HepG2 (cell line): ENCODE measurements around the gene ARFIP2. TPM values are rescaled to one million over a fixed set of nuclear protein-coding genes. Genes with fewer than 3 reads are reported as not detected.

Experiments
- ATAC-seq: fragments of 200-7000 bp; cut with Tn5 transposase; 3 replicates; pipeline ENCODE4 v1.9.1; 2020; ENCODE audit warnings: mild to moderate bottlenecking, moderate library complexity
- BruUV-seq: library from RNA; stranded (reverse); fragments of 400-500 nt; replicated peaks from 2 replicates; lab custom pipeline; 2021; lab: Mats Ljungman, UMichigan
- CTCF ChIA-PET: fragments of 300-600 bp; formaldehyde crosslinking; extraction: SDS; loops from one replicate; lab custom pipeline; 2021; ENCODE audit warnings: low total read pairs, inconsistent platforms, low intra/inter-chr PET ratio; lab: Yijun Ruan, JAX
- POLR2A ChIA-PET: fragments of 350-600 bp; sonication (Branson Sonifier 250); formaldehyde crosslinking; loops from one replicate; lab custom pipeline; 2020; ENCODE audit warnings: antibody characterized with exemption, inconsistent platforms; lab: Yijun Ruan, JAX
- DNase-seq: peaks from one replicate; pipeline ENCODE4 v3.0.0-alpha.2; 2015; ENCODE audit warnings: low spot score
- FAIRE-seq: peaks from 3 replicates; lab custom pipeline; 2011; peaks lifted over from hg19 to GRCh38; lab: Jason Lieb, UNC
- H2AFZ ChIP-seq: one replicate; pipeline ENCODE4 v1.6.1; 2011; ENCODE audit warnings: low read length, inconsistent platforms
- H3K27ac ChIP-seq: fragments of 300-600 bp; 3 replicates; pipeline ENCODE4 v1.8.0; 2011; ENCODE audit warnings: mixed run types, mild to moderate bottlenecking, mixed read lengths, low read length, inconsistent platforms; ENCODE audit not compliant: insufficient read depth; ENCODE audit errors: extremely low read length
- H3K27me3 ChIP-seq, 2 experiments: fragments of 200-600 bp in 1 of 2; 2 replicates in 1 of 2; 3 replicates in 1 of 2; pipeline versions ENCODE4 v1.6.0 to v1.8.0; 2011; ENCODE audit warnings: low read length in 2 of 2, mild to moderate bottlenecking in 2 of 2, moderate library complexity in 2 of 2, inconsistent platforms in 1 of 2; ENCODE audit not compliant: insufficient read depth in 2 of 2, control insufficient read depth in 1 of 2
- H3K36me3 ChIP-seq, 2 experiments: fragments of 200-600 bp in 1 of 2; replicated peaks in 1 of 2; 2 replicates in 1 of 2; 3 replicates in 1 of 2; pipeline versions ENCODE4 v1.5.1 to v1.8.0; 2011; ENCODE audit warnings: low read length in 2 of 2, inconsistent platforms in 1 of 2; ENCODE audit not compliant: insufficient read depth in 2 of 2, control insufficient read depth in 1 of 2
- H3K4me1 ChIP-seq: 2 replicates; pipeline ENCODE4 v1.5.1; 2012; ENCODE audit warnings: low read length, inconsistent platforms; ENCODE audit not compliant: insufficient read depth
- H3K4me2 ChIP-seq: 2 replicates; pipeline ENCODE4 v1.6.0; 2011; ENCODE audit warnings: low read depth, low read length, inconsistent platforms
- H3K4me3 ChIP-seq, 3 experiments: fragments of 200-600 bp in 1 of 3; sonication (generic), shearing (Covaris generic) in 1 of 3; replicated peaks in 1 of 3; 2 replicates each; pipeline ENCODE4 v1.5.1; 2011 to 2016; ENCODE audit warnings: low read length in 3 of 3, inconsistent platforms in 2 of 3, low read depth in 2 of 3, mild to moderate bottlenecking in 2 of 3, control low read depth in 1 of 3, mixed read lengths in 1 of 3; ENCODE audit not compliant: insufficient read depth in 1 of 3
- H3K79me2 ChIP-seq: one replicate; pipeline ENCODE4 v1.6.1; 2011; ENCODE audit warnings: low read length, inconsistent platforms; ENCODE audit not compliant: insufficient read depth
- H3K9ac ChIP-seq: 2 replicates; pipeline ENCODE4 v1.6.0; 2011; ENCODE audit warnings: mild to moderate bottlenecking, low read depth, low read length, inconsistent platforms; ENCODE audit not compliant: insufficient read depth
- H3K9me3 ChIP-seq: 2 replicates; pipeline ENCODE4 v1.5.1; 2012; ENCODE audit warnings: mild to moderate bottlenecking, low read length
- H4K20me1 ChIP-seq: 2 replicates; pipeline ENCODE4 v1.6.0; 2011; ENCODE audit warnings: inconsistent platforms, mild to moderate bottlenecking, low read length, moderate library complexity; ENCODE audit not compliant: insufficient read depth
- BORCS8-MEF2B ChIP-seq: sonication (generic); formaldehyde crosslinking; IDR thresholded peaks from 2 replicates; pipeline ENCODE4 v1.8.0; 2022; ENCODE audit warnings: mild to moderate bottlenecking, missing genetic modification reagents
- ELF4 ChIP-seq: sonication (generic); formaldehyde crosslinking; IDR thresholded peaks from 2 replicates; pipeline ENCODE4 v1.5.0; 2020; ENCODE audit warnings: missing genetic modification reagents, mild to moderate bottlenecking, moderate library complexity, borderline replicate concordance
- FOXA1 ChIP-seq, 2 experiments: fragments of 450-650 bp in 1 of 2; sonication (generic) in 1 of 2; formaldehyde crosslinking in 1 of 2; IDR thresholded peaks; 2 replicates each; pipeline versions ENCODE4 v1.4.0 to v1.6.1; 2016 to 2020; ENCODE audit warnings: missing genetic modification reagents in 1 of 2
- FOXM1 ChIP-seq: sonication (generic); formaldehyde crosslinking; IDR thresholded peaks from 2 replicates; pipeline ENCODE4 v1.5.0; 2020; ENCODE audit warnings: missing genetic modification reagents
- GATAD1 ChIP-seq: IDR thresholded peaks from 2 replicates; pipeline ENCODE4 v1.6.1; 2016; ENCODE audit warnings: missing genetic modification reagents, missing compliant biosample characterization
- GZF1 ChIP-seq: sonication (generic); formaldehyde crosslinking; IDR thresholded peaks from 2 replicates; pipeline ENCODE4 v1.5.1; 2020; ENCODE audit warnings: mild to moderate bottlenecking, missing genetic modification reagents
- HDAC2 ChIP-seq: sonication (generic); formaldehyde crosslinking; IDR thresholded peaks from 2 replicates; pipeline ENCODE4 v1.4.0; 2020; ENCODE audit warnings: missing genetic modification reagents
- HMG20B ChIP-seq: conservative IDR thresholded peaks from 2 replicates; pipeline ENCODE4 v1.6.1; 2016; ENCODE audit warnings: missing genetic modification reagents, missing compliant biosample characterization
- KDM5B ChIP-seq: sonication (generic); formaldehyde crosslinking; IDR thresholded peaks from 2 replicates; pipeline ENCODE4 v1.4.0; 2020; ENCODE audit warnings: missing genetic modification reagents, mild to moderate bottlenecking, borderline replicate concordance
- MLLT10 ChIP-seq: sonication (generic); formaldehyde crosslinking; IDR thresholded peaks from 2 replicates; pipeline ENCODE4 v1.4.0; 2020; ENCODE audit warnings: missing genetic modification reagents
- NCOA2 ChIP-seq: sonication (generic); formaldehyde crosslinking; IDR thresholded peaks from 2 replicates; pipeline ENCODE4 v1.8.0; 2022; ENCODE audit warnings: inconsistent platforms
- PLRG1 ChIP-seq: fragments of 450-650 bp; conservative IDR thresholded peaks from 2 replicates; pipeline ENCODE4 v1.6.1; 2016
- RAD21 ChIP-seq: fragments of 450-650 bp; formaldehyde crosslinking; IDR thresholded peaks from 2 replicates; pipeline ENCODE4 v1.5.0; 2020; ENCODE audit warnings: mild to moderate bottlenecking
- RAD51 ChIP-seq: fragments of 450-650 bp; IDR thresholded peaks from 2 replicates; pipeline ENCODE4 v1.6.1; 2016; ENCODE audit warnings: borderline replicate concordance
- TCF12 ChIP-seq, 2 experiments: fragments of 450-650 bp in 1 of 2; sonication (generic) in 1 of 2; formaldehyde crosslinking in 1 of 2; IDR thresholded peaks; 2 replicates each; pipeline versions ENCODE4 v1.6.1 to v1.8.0; 2017 to 2022; ENCODE audit warnings: antibody characterized with exemption in 1 of 2, mild to moderate bottlenecking in 1 of 2, missing genetic modification reagents in 1 of 2, moderate library complexity in 1 of 2
- TSC22D2 ChIP-seq: sonication (generic); formaldehyde crosslinking; IDR thresholded peaks from 2 replicates; pipeline ENCODE4 v1.5.1; 2020; ENCODE audit warnings: missing genetic modification reagents, mild to moderate bottlenecking, borderline replicate concordance
- XRCC5 ChIP-seq: fragments of 200-400 bp; formaldehyde crosslinking; optimal IDR thresholded peaks from 2 replicates; pipeline ENCODE3; 2017; ENCODE audit warnings: mild to moderate bottlenecking, low read length
- ZBTB2 ChIP-seq: sonication (generic); formaldehyde crosslinking; IDR thresholded peaks from 2 replicates; pipeline ENCODE4 v1.8.0; 2022; ENCODE audit warnings: low read depth, missing genetic modification reagents
- ZBTB3 ChIP-seq: sonication (generic); formaldehyde crosslinking; IDR thresholded peaks from 2 replicates; pipeline ENCODE4 v1.4.0; 2020; ENCODE audit warnings: low read depth, mild to moderate bottlenecking, moderate library complexity, missing genetic modification reagents, borderline replicate concordance
- ZNF280B ChIP-seq: sonication (generic); formaldehyde crosslinking; IDR thresholded peaks from 2 replicates; pipeline ENCODE4 v1.5.0; 2020; ENCODE audit warnings: missing genetic modification reagents, mild to moderate bottlenecking, borderline replicate concordance
- ZNF331 ChIP-seq: sonication (generic); formaldehyde crosslinking; IDR thresholded peaks from 2 replicates; pipeline ENCODE4 v1.4.0; 2020; ENCODE audit warnings: missing genetic modification reagents
- ZNF44 ChIP-seq: sonication (generic); formaldehyde crosslinking; IDR thresholded peaks from 2 replicates; pipeline ENCODE4 v1.5.1; 2020; ENCODE audit warnings: mild to moderate bottlenecking, missing genetic modification reagents
- WGBS: methylation state at CpG from one replicate; pipeline ENCODE4 v1.1.6; 2017; ENCODE audit warnings: low lambda C conversion rate; 5-methylcytosine and 5-hydroxymethylcytosine counted together
- in situ Hi-C: cut with HindIII; loops from 2 replicates; pipeline ENCODE4 v1.10.0; 2017; ENCODE audit warnings: low pct_unique_long_range_greater_than_20kb; ENCODE audit not compliant: extremely low pct_ligation_motif_present
- intact Hi-C: fragments of 100-400 bp; cut with micrococcal nuclease; formaldehyde crosslinking; loops from one replicate; pipeline ENCODE4 v1.10.0; 2022; ENCODE audit not compliant: unreplicated experiment
- polyA plus RNA-seq, 8 experiments: library from polyadenylated mRNA; depleted of rRNA in 3 of 8; stranded (reverse) in 7 of 8; unstranded in 1 of 8; fragments of >200 nt; fragmentation: Illumina TruSeq in 4 of 8; extraction: Trizol in 4 of 8; gene quantifications; 2 replicates each; pipeline versions ENCODE4 v1.2.1 to v1.2.3, GENCODE V29; 2011 to 2016; ENCODE audit warnings: low read depth in 4 of 8, missing spikeins in 1 of 8, mixed read lengths in 1 of 8; ENCODE audit not compliant: insufficient read depth in 1 of 8
- total RNA-seq, 5 experiments: library from RNA; depleted of rRNA; stranded (reverse); fragments of >200 nt; fragmentation: Illumina TruSeq; extraction: Trizol; gene quantifications; 2 replicates each; pipeline ENCODE4 v1.2.3, GENCODE V29; 2016; ENCODE audit warnings: low read depth in 1 of 5

Gene ARFIP2
- total and polyA plus RNA-seq, 2 of the 13 experiments (the other 11 are each of a cell fraction or from before 2014, with no cell fraction given): 56.6 to 60.2 TPM

GRCh38 chr11:6438979-6439571, 42.1 kb downstream of the ARFIP2 start (continued):
- TF ChIP-seq ZNF331 (CRISPR knock-in tag) (peak; percentile 65; the same call in 1 of the 2 replicates), MLLT10 (CRISPR knock-in tag) (no peak), XRCC5 (peak; percentile 57), HDAC2 (CRISPR knock-in tag) (peak; percentile 40; the same call in 1 of the 2 replicates), RAD21 (peak; percentile 67), FOXA1 (IDR thresholded peaks at IDR 0.05) (no peak), FOXA1 (CRISPR knock-in tag; IDR thresholded peaks at IDR 0.05) (peak; percentile 58)

GRCh38 chr11:6437993-6438392, 43.1 kb downstream of the ARFIP2 start:
- Histone ChIP-seq H3K27ac (no peak overlapping the region), H3K4me3 (no peak overlapping the region), H3K36me3 (no peaks in the 10 kb centered on the region), H3K9ac (no peak overlapping the region), H3K9me3 (no peaks in the 10 kb centered on the region), H3K27me3 (no peaks in the 10 kb centered on the region), H3K79me2 (no peaks in the 10 kb centered on the region), H3K4me2 (no peak overlapping the region), H3K4me1 (peaks cover 55% of the 10 kb centered on the region), H4K20me1 (no peaks in the 10 kb centered on the region), H2AFZ (no peak overlapping the region)
- DNase-seq (no peak), ATAC-seq (no peak), FAIRE-seq (no peak)
- in situ Hi-C loops (no loop called here), intact Hi-C loops (no loop called here)
- TF ChIP-seq ZNF44 (CRISPR knock-in tag) (no peak), NCOA2 (CRISPR knock-in tag) (no peak), TCF12 (IDR thresholded peaks at IDR 0.05) (no peak), TCF12 (CRISPR knock-in tag; IDR thresholded peaks at IDR 0.05) (no peak), TSC22D2 (no peak), GZF1 (no peak), PLRG1 (no peak), ELF4 (no peak), ZNF280B (no peak), FOXM1 (CRISPR knock-in tag) (no peak), RAD51 (no peak), BORCS8-MEF2B (CRISPR knock-in tag) (no peak), ZBTB2 (CRISPR knock-in tag) (no peak), ZBTB3 (CRISPR knock-in tag) (no peak), GATAD1 (no peak), KDM5B (CRISPR knock-in tag) (no peak), HMG20B (no peak)
- POLR2A ChIA-PET: interaction anchor here (1.9 to 3.9 kb wide), 2 partner anchors 19 to 31 kb away, joined by 5 to 22 read pairs; partner anchors contain the start of gene APBB1
- BruUV-seq: no TSS peak
- CTCF ChIA-PET: interaction anchor here (1.5 kb wide), 1 partner anchor 68 kb away, joined by 9 read pairs; no protein-coding TSS in a partner anchor
- WGBS: 84% methylated on average over 3 of the region's 3 CpGs
